Smooth muscle cell (in vitro differentiated cells): ENCODE results near the gene BRAF. TPM values are rescaled to one million over a fixed set of nuclear protein-coding genes. Genes with fewer than 3 reads are reported as not detected.

Experiments
- DNase-seq: peaks from one replicate; lab custom pipeline; 2025; ENCODE audit not compliant: unreplicated experiment; lab: John Stamatoyannopoulos, UW
- H2AFZ ChIP-seq: fragments of 200-600 bp; sonication (generic); 2 replicates; pipeline ENCODE4 v1.6.0; 2016; ENCODE audit warnings: antibody characterized with exemption, low read depth, mild to moderate bottlenecking
- H3F3A ChIP-seq: fragments of 200-600 bp; sonication (generic); 2 replicates; pipeline ENCODE4 v1.6.0; 2017; ENCODE audit warnings: antibody characterized with exemption, low read depth
- H3K27ac ChIP-seq: fragments of 200-600 bp; sonication (generic); 2 replicates; pipeline ENCODE4 v1.5.1; 2016; ENCODE audit warnings: low read depth, mild to moderate bottlenecking
- H3K27me3 ChIP-seq: fragments of 200-600 bp; sonication (generic); 2 replicates; pipeline ENCODE4 v1.6.1; 2016; ENCODE audit warnings: low read depth, mild to moderate bottlenecking
- H3K36me3 ChIP-seq: fragments of 200-600 bp; sonication (generic); 2 replicates; pipeline ENCODE4 v1.5.1; 2016; ENCODE audit warnings: low read depth
- H3K4me1 ChIP-seq: fragments of 200-600 bp; sonication (generic); 2 replicates; pipeline ENCODE4 v1.5.1; 2016; ENCODE audit warnings: low read depth
- H3K4me2 ChIP-seq: fragments of 200-600 bp; sonication (generic); 2 replicates; pipeline ENCODE4 v1.6.0; 2016; ENCODE audit warnings: mild to moderate bottlenecking
- H3K4me3 ChIP-seq: fragments of 200-600 bp; sonication (generic); 2 replicates; pipeline ENCODE4 v1.5.1; 2016; ENCODE audit warnings: mild to moderate bottlenecking
- H3K79me2 ChIP-seq: fragments of 200-600 bp; sonication (generic); 2 replicates; pipeline ENCODE4 v1.6.0; 2016; ENCODE audit warnings: low read depth, mild to moderate bottlenecking
- H3K9ac ChIP-seq: fragments of 200-600 bp; sonication (generic); 2 replicates; pipeline ENCODE4 v1.6.0; 2016; ENCODE audit warnings: low read depth
- H3K9me3 ChIP-seq: fragments of 200-600 bp; sonication (generic); replicated peaks from 2 replicates; pipeline ENCODE4 v1.5.1; 2016; ENCODE audit warnings: low read depth
- H4K20me1 ChIP-seq: fragments of 200-600 bp; sonication (generic); 2 replicates; pipeline ENCODE4 v1.6.0; 2016; ENCODE audit warnings: low read depth
- CTCF ChIP-seq: fragments of 200-600 bp; sonication (generic); IDR thresholded peaks from 2 replicates; pipeline ENCODE4 v1.5.1; 2017; ENCODE audit warnings: borderline replicate concordance, mild to moderate bottlenecking, antibody characterized with exemption; ENCODE audit not compliant: insufficient read depth, poor library complexity, severe bottlenecking
- WGBS: methylation state at CpG from one replicate; pipeline ENCODE4 v1.1.7; 2016; ENCODE audit warnings: low lambda C conversion rate; 5-methylcytosine and 5-hydroxymethylcytosine counted together
- polyA plus RNA-seq: library from polyadenylated mRNA; unstranded; fragments of >200 nt; fragmentation: Nextera tagmentation; extraction: Ambion mirVana; gene quantifications from 2 replicates; pipeline ENCODE4 v1.2.1, GENCODE V29; 2016
- total RNA-seq: library from RNA; depleted of rRNA; stranded (reverse); fragments of >200 nt; gene quantifications from 2 replicates; pipeline ENCODE4 v1.2.3, GENCODE V29; 2014

BRAF gene
- total and polyA plus RNA-seq, 2 experiments from 2014 or later: 6.5 to 28.9 TPM

DNA sequence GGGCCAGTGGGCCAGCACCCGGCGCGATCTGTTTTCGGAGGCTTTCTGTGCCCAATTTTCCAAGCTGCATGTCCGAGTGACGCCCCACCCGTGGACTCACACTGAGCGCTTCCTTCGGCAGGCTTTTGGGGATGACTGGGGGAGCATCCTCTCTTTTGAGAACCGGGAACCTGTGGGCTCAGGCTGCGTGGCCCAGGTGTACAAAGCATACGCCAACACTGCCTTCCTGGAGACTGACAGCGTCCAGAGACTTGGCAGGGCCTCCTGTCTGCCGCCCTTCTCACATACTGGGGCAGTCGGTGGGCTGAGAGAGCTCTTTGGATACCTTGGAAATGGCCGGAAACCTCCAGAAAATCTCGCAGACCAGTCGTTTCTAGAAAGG lies 251.0 kb downstream of the BRAF start:
- no peaks in the 10 kb centered on the region for H3K79me2 ChIP-seq
- no peaks in the 10 kb centered on the region for H3K27me3 ChIP-seq
- H3K4me3 ChIP-seq: peak overlapping the region; percentile 57
- DNase-seq: no peak
- TF ChIP-seq CTCF: no peak
- H2AFZ ChIP-seq: peak overlapping the region; percentile 76
- 61% methylated on average over 18 of the region's 18 CpGs for WGBS
- H3K27ac ChIP-seq: no peak overlapping the region
- H3F3A ChIP-seq: peaks cover 3% of the 10 kb centered on the region
- no peaks in the 10 kb centered on the region for H3K4me1 ChIP-seq
- H3K4me2 ChIP-seq: peak overlapping the region; percentile 91
- H3K9ac ChIP-seq: no peak overlapping the region
- no peaks in the 10 kb centered on the region for H4K20me1 ChIP-seq
- no peaks in the 10 kb centered on the region for H3K36me3 ChIP-seq
- no peaks in the 10 kb centered on the region for H3K9me3 ChIP-seq

DNA sequence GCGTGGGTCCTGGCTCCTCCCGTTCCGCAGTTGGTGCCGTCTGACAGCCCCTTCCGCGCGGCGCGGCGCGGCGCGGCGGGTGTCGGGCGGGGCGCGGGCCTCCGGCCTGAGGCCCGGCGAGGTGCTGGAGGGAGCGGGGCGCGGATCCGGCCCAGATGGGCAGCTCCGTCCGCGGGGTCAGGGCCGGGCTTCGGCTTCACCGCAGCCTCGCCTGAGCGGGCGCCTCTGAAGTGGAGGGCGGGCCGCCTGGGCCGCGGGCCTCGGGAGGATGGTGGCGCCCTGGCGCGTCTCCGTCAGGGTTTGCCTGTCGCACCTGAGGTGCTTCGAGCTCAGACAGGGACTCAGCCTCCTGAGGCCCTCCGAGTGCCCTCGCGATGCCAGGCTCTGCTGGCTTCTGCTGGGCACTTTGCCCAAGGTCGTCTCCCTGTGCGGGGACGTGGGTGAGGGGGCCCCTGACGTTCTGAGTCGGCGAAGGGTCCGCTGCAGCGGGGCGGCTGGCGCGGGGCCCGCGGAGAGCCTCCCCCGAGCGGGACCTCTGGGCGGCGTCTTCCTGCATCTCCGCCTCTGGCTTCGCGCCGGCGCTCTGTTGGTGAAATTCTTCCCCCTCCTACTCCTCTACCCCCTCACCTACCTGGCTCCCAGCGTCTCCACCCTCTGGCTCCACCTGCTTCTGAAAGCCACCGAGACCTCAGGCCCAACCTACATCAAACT lies 251.5 kb downstream of the BRAF start:
- peak overlapping the region; percentile 76 for H2AFZ ChIP-seq
- H3K4me1 ChIP-seq: no peaks in the 10 kb centered on the region
- H3F3A ChIP-seq: peaks cover 3% of the 10 kb centered on the region
- H3K27me3 ChIP-seq: no peaks in the 10 kb centered on the region
- H3K9ac ChIP-seq: peak overlapping the region; percentile 6
- no peaks in the 10 kb centered on the region for H3K79me2 ChIP-seq
- peak overlapping the region; percentile 91 for H3K4me2 ChIP-seq
- TF ChIP-seq CTCF: no peak
- H4K20me1 ChIP-seq: no peaks in the 10 kb centered on the region
- H3K4me3 ChIP-seq: peak overlapping the region; percentile 57
- no peak overlapping the region for H3K27ac ChIP-seq
- DNase-seq: no peak
- 2% methylated on average over 48 of the region's 72 CpGs for whole genome bisulfite sequencing
- no peaks in the 10 kb centered on the region for H3K36me3 ChIP-seq
- no peaks in the 10 kb centered on the region for H3K9me3 ChIP-seq

DNA sequence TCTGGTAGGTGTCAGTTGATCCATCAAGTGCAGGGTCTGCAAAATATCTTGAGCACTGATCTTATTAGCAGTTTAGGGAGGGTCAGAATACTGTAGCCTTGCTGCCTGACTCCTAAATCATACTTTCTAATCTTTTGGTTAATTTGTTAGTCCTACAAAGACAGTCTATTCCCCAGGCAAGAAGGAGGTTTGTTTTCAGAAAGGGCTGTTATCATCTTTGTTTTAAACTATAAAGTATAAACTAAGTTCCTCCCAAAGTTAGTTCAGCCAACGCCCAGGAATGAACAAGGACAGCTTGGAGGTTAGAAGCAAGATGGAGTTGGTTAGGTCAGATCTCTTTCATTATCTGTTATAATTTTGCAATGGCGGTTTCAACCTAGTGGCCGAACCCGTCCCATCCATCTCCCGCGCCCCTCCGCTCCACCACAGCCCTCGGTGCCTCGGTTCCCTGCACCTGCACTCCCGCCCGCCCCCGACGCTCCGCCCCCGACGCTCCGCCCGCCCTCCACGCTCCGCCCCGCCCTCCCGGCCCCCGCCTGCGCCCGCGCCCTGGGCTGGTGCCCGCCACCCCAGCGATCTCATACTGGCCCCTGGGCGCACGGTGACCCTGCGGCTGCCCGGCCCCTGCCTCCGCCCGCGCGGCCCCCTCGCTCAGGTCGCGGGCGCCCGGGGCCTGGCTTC lies 252.2 kb downstream of the BRAF start, which contains the start of gene ADCK2:
Gene ADCK2, plus strand, starts transcription at position 564 of the 681 bp plus-strand sequence. CDS start 386 bp downstream, outside the sequence.
- DNase-seq: no peak

More for the DNA sequence above, 252.2 kb downstream of the BRAF start, which contains the start of gene ADCK2:
- H3K36me3 ChIP-seq: no peaks in the 10 kb centered on the region
- no peak for TF ChIP-seq CTCF
- H3K4me3 ChIP-seq: peak within 1 kb of the TSS; percentile 57
- no peaks in the 10 kb centered on the region for H3K27me3 ChIP-seq
- no peaks in the 10 kb centered on the region for H3K9me3 ChIP-seq
- WGBS: 5% methylated on average over 8 of the region's 41 CpGs
- H3F3A ChIP-seq: peaks cover 3% of the 10 kb centered on the region
- H3K9ac ChIP-seq: peak within 1 kb of the TSS; percentile 6
- H3K79me2 ChIP-seq: no peaks in the 10 kb centered on the region
- H4K20me1 ChIP-seq: no peaks in the 10 kb centered on the region
- H3K4me2 ChIP-seq: peak within 1 kb of the TSS; percentile 91
- H3K27ac ChIP-seq: no peak within 1 kb of the TSS
- H2AFZ ChIP-seq: peak within 1 kb of the TSS; percentile 76
- H3K4me1 ChIP-seq: no peaks in the 10 kb centered on the region
